Measurements from ENCODE around the gene INTS3.

GRCh38 chr1:153800516-153800915, 72.7 kb downstream of the INTS3 start:
- TF ChIP-seq CTCF (IDR thresholded peaks at IDR 0.05) (no peak), TEAD4 (CRISPR knock-in tag; IDR thresholded peaks at IDR 0.05) (no peak)
